Mucosa of stomach (tissue), 1 donor: ENCODE results near the gene COL27A1.

Experiments
- H3K27me3 ChIP-seq: one replicate; pipeline ENCODE4 v1.7.0; 2013; ENCODE audit warnings: mild to moderate bottlenecking, low read length; ENCODE audit not compliant: control insufficient read depth, insufficient read depth
- H3K36me3 ChIP-seq: one replicate; pipeline ENCODE4 v1.7.0; 2013; ENCODE audit warnings: low read length; ENCODE audit not compliant: control insufficient read depth, insufficient read depth
- H3K4me1 ChIP-seq: one replicate; pipeline ENCODE4 v1.7.0; 2013; ENCODE audit warnings: mild to moderate bottlenecking, low read length; ENCODE audit not compliant: control insufficient read depth, insufficient read depth
- H3K4me3 ChIP-seq: one replicate; pipeline ENCODE4 v1.7.0; 2013; ENCODE audit warnings: low read length
- H3K9ac ChIP-seq: one replicate; pipeline ENCODE4 v1.7.0; 2013; ENCODE audit warnings: mild to moderate bottlenecking, low read length, moderate library complexity
- H3K9me3 ChIP-seq: one replicate; pipeline ENCODE4 v1.7.0; 2013; ENCODE audit warnings: mild to moderate bottlenecking, low read length, moderate library complexity; ENCODE audit not compliant: control insufficient read depth
- donor health status: Pancreatic carcinoma.

Gene COL27A1

GRCh38 chr9:114214181-114214580, 58.8 kb downstream of the COL27A1 start:
- Histone ChIP-seq H3K27me3 (no peaks in the 10 kb centered on the region), H3K4me3 (no peak overlapping the region), H3K9ac (no peak overlapping the region), H3K4me1 (no peaks in the 10 kb centered on the region), H3K36me3 (peaks cover 15% of the 10 kb centered on the region), H3K9me3 (no peaks in the 10 kb centered on the region)

GRCh38 chr9:114214686-114215414, 59.5 kb downstream of the COL27A1 start:
- Histone ChIP-seq H3K9me3 (no peaks in the 10 kb centered on the region), H3K4me3 (no peak overlapping the region), H3K9ac (no peak overlapping the region), H3K27me3 (no peaks in the 10 kb centered on the region), H3K36me3 (peaks cover 15% of the 10 kb centered on the region), H3K4me1 (no peaks in the 10 kb centered on the region)

- Histone ChIP-seq H3K9ac (no peak overlapping the region), H3K36me3 (peaks cover 6% of the 10 kb centered on the region), H3K4me3 (no peak overlapping the region), H3K4me1 (no peaks in the 10 kb centered on the region), H3K9me3 (no peaks in the 10 kb centered on the region), H3K27me3 (no peaks in the 10 kb centered on the region)
Observed at GRCh38 chr9:114216081-114216480, 60.7 kb downstream of the COL27A1 start.

GRCh38 chr9:114216976-114217375, 61.6 kb downstream of the COL27A1 start:
- Histone ChIP-seq H3K9ac (no peak overlapping the region), H3K27me3 (no peaks in the 10 kb centered on the region), H3K9me3 (no peaks in the 10 kb centered on the region), H3K4me1 (no peaks in the 10 kb centered on the region), H3K36me3 (peaks cover 6% of the 10 kb centered on the region), H3K4me3 (no peak overlapping the region)

- H3K4me3 ChIP-seq = no peak overlapping the region
- H3K27me3 ChIP-seq = no peaks in the 10 kb centered on the region
- H3K9me3 ChIP-seq = no peaks in the 10 kb centered on the region
- no peaks in the 10 kb centered on the region for H3K4me1 ChIP-seq
- peaks cover 6% of the 10 kb centered on the region for H3K36me3 ChIP-seq
- no peak overlapping the region for H3K9ac ChIP-seq
Observed at GRCh38 chr9:114218264-114219120, 63.2 kb downstream of the COL27A1 start.

- Histone ChIP-seq H3K9ac (no peak overlapping the region), H3K9me3 (no peaks in the 10 kb centered on the region), H3K27me3 (no peaks in the 10 kb centered on the region), H3K4me1 (no peaks in the 10 kb centered on the region), H3K36me3 (peaks cover 6% of the 10 kb centered on the region), H3K4me3 (no peak overlapping the region)
Observed at GRCh38 chr9:114220061-114220541, 64.8 kb downstream of the COL27A1 start.

GRCh38 chr9:114221706-114222465, 66.5 kb downstream of the COL27A1 start:
- Histone ChIP-seq H3K9me3 (no peaks in the 10 kb centered on the region), H3K4me1 (no peaks in the 10 kb centered on the region), H3K4me3 (no peak overlapping the region), H3K36me3 (peaks cover 12% of the 10 kb centered on the region), H3K9ac (no peak overlapping the region), H3K27me3 (no peaks in the 10 kb centered on the region)

GRCh38 chr9:114223564-114224246, 68.4 kb downstream of the COL27A1 start:
- H3K36me3 ChIP-seq = peaks cover 12% of the 10 kb centered on the region
- no peaks in the 10 kb centered on the region for H3K9me3 ChIP-seq
- no peak overlapping the region for H3K9ac ChIP-seq
- H3K4me3 ChIP-seq = no peak overlapping the region
- no peaks in the 10 kb centered on the region for H3K27me3 ChIP-seq
- H3K4me1 ChIP-seq = no peaks in the 10 kb centered on the region

- H3K27me3 ChIP-seq = no peaks in the 10 kb centered on the region
- H3K4me1 ChIP-seq = no peaks in the 10 kb centered on the region
- H3K4me3 ChIP-seq = no peak overlapping the region
- H3K9me3 ChIP-seq = no peaks in the 10 kb centered on the region
- H3K36me3 ChIP-seq = peaks cover 12% of the 10 kb centered on the region
- H3K9ac ChIP-seq = no peak overlapping the region
Observed at GRCh38 chr9:114224247-114224610, 68.9 kb downstream of the COL27A1 start.

GRCh38 chr9:114225561-114226212, 70.3 kb downstream of the COL27A1 start:
- H3K4me1 ChIP-seq = no peaks in the 10 kb centered on the region
- H3K27me3 ChIP-seq = no peaks in the 10 kb centered on the region
- no peaks in the 10 kb centered on the region for H3K9me3 ChIP-seq
- peaks cover 12% of the 10 kb centered on the region for H3K36me3 ChIP-seq
- H3K9ac ChIP-seq = no peak overlapping the region
- H3K4me3 ChIP-seq = no peak overlapping the region
